Kidney (tissue), 14 donors: ENCODE measurements around the gene TCF4. TPM values are rescaled to one million over a fixed set of nuclear protein-coding genes. Genes with fewer than 3 reads are reported as not detected.
A peak's percentile ranks its signal among the peaks of the same experiment; 100 is the strongest.

Experiments used
- DNase-seq, 5 donors: peaks; one replicate each; pipeline ENCODE4 v3.0.0-alpha.2; 2013 to 2020
- FAIRE-seq: peaks from 2 replicates; lab custom pipeline; 2012; peaks lifted over from hg19 to GRCh38; lab: Jason Lieb, UNC
- H3K27ac ChIP-seq, 2 donors: one replicate each; pipeline ENCODE4 v1.7.0; 2013; ENCODE audit warnings: low read depth in 2 of 2, low read length in 2 of 2, inconsistent platforms in 1 of 2
- H3K27me3 ChIP-seq: one replicate; pipeline ENCODE4 v1.7.1; 2013; ENCODE audit warnings: low read length, inconsistent platforms; ENCODE audit not compliant: control insufficient read depth, insufficient read depth
- H3K36me3 ChIP-seq, 3 donors: one replicate each; pipeline versions ENCODE4 v1.7.0 to v1.7.1; 2013; ENCODE audit warnings: low read length in 3 of 3, control low read depth in 1 of 3, inconsistent platforms in 1 of 3; ENCODE audit not compliant: insufficient read depth in 3 of 3, control insufficient read depth in 2 of 3
- H3K4me1 ChIP-seq, 3 donors: one replicate each; pipeline versions ENCODE4 v1.7.0 to v1.7.1; 2013; ENCODE audit warnings: low read length in 3 of 3, inconsistent platforms in 1 of 3, low read depth in 1 of 3; ENCODE audit not compliant: control insufficient read depth in 2 of 3, insufficient read depth in 2 of 3
- H3K4me3 ChIP-seq, 3 donors: one replicate each; pipeline versions ENCODE4 v1.7.0 to v1.8.1; 2013; ENCODE audit warnings: low read length in 3 of 3, control low read depth in 1 of 3, inconsistent platforms in 1 of 3
- H3K9ac ChIP-seq, 3 donors: one replicate each; pipeline versions ENCODE4 v1.7.0 to v1.7.1; 2013; ENCODE audit warnings: low read length in 3 of 3, control low read depth in 1 of 3, inconsistent platforms in 1 of 3
- H3K9me3 ChIP-seq, 3 donors: one replicate each; pipeline versions ENCODE4 v1.7.0 to v1.7.1; 2013; ENCODE audit warnings: low read length in 3 of 3, control low read depth in 1 of 3, inconsistent platforms in 1 of 3; ENCODE audit not compliant: control insufficient read depth in 2 of 3, insufficient read depth in 1 of 3
- CTCF ChIP-seq: IDR thresholded peaks from 3 replicates; pipeline ENCODE4 v1.5.1; 2012; ENCODE audit warnings: mild to moderate bottlenecking, moderate library complexity, borderline replicate concordance; ENCODE audit not compliant: insufficient read depth; ENCODE audit errors: extremely low read depth
- intact Hi-C: fragments of 100-400 bp; cut with DNase I; formaldehyde crosslinking; loops from one replicate; pipeline ENCODE4 v1.11.1; 2022
- polyA plus RNA-seq: library from polyadenylated mRNA; stranded (reverse); fragments of 350-450 nt; fragmentation: Illumina TruSeq; extraction: RNeasy Lipid Tissue Mini Kit (QIAGEN cat#74804); gene quantifications from one replicate; pipeline ENCODE4 v1.2.3, GENCODE V29; 2014; ENCODE audit warnings: low read depth, low replicate concordance; ENCODE audit not compliant: insufficient read depth
- total RNA-seq: library from RNA; stranded (reverse); fragmentation: NEBNext Ultra II Directional; extraction: Animal tissue kit (Norgen Biotek cat#: 25700); gene quantifications from one replicate; pipeline ENCODE4 v1.2.1, GENCODE V29; 2021
- donor health status: control.
- donor health status: control.
- donor health status: control.
- donor health status: control.
- donor health status: control.
- donor health status: DM: yes; HTN: yes; CAD: no.
- donor health status: Normal renal cell carcinoma (clear cell type).

TCF4 gene
- total and polyA plus RNA-seq, 2 donors from 2014 or later: 4.4 to 60.3 TPM

GRCh38 chr18:55405893-55406406 lies 182.0 kb downstream of the TCF4 start:
- DNase-seq: peak in 4 of 5 donors; percentile 70 to 88 (median 84)
- no peaks in the 10 kb centered on the region for H3K36me3 ChIP-seq
- H3K4me3 ChIP-seq: no peak overlapping the region
- H3K27ac ChIP-seq: no peak overlapping the region
- FAIRE-seq: no peak
- TF ChIP-seq CTCF: no peak
- peaks cover 0 to 3% (median 0%) of the 10 kb centered on the region in 3 donors for H3K4me1 ChIP-seq
- no peaks in the 10 kb centered on the region for H3K9me3 ChIP-seq
- intact Hi-C loops: loop anchor here (10.0 kb wide), 1 partner anchor 171 kb away; no protein-coding TSS in a partner anchor
- H3K27me3 ChIP-seq: no peaks in the 10 kb centered on the region
- H3K9ac ChIP-seq: no peak overlapping the region

- FAIRE-seq (no peak), DNase-seq (no peak)
- no peaks in the 10 kb centered on the region for H3K36me3 ChIP-seq
- H3K4me1 ChIP-seq: peaks cover 0 to 3% (median 0%) of the 10 kb centered on the region in 3 donors
- no peak for TF ChIP-seq CTCF
- H3K9me3 ChIP-seq: no peaks in the 10 kb centered on the region
- intact Hi-C loops: loop anchor here (10.0 kb wide), 1 partner anchor 171 kb away; no protein-coding TSS in a partner anchor
- H3K9ac ChIP-seq: no peak overlapping the region
- peak overlapping the region in 1 of 2 donors; percentile 29 for H3K27ac ChIP-seq
- H3K27me3 ChIP-seq: no peaks in the 10 kb centered on the region
- H3K4me3 ChIP-seq: no peak overlapping the region
These were observed 182.5 kb downstream of the TCF4 start for GRCh38 chr18:55405475-55405874.

GRCh38 chr18:55404832-55405465 lies 183.0 kb downstream of the TCF4 start:
- no peak overlapping the region for H3K9ac ChIP-seq
- no peak overlapping the region for H3K4me3 ChIP-seq
- no peak overlapping the region for H3K27ac ChIP-seq
- no peaks in the 10 kb centered on the region for H3K36me3 ChIP-seq
- DNase-seq (no peak), FAIRE-seq (no peak)
- peaks cover 0 to 3% (median 0%) of the 10 kb centered on the region in 3 donors for H3K4me1 ChIP-seq
- no peak for TF ChIP-seq CTCF
- intact Hi-C loops: loop anchor here (10.0 kb wide), 1 partner anchor 170 kb away; no protein-coding TSS in a partner anchor
- H3K9me3 ChIP-seq: no peaks in the 10 kb centered on the region
- no peaks in the 10 kb centered on the region for H3K27me3 ChIP-seq
